ENCODE data around the gene ADAMTS16.

- TF ChIP-seq TAF1 (IDR thresholded peaks at IDR 0.05; ENCODE audit: low read depth, low read length) (no peak), PAX5 (IDR thresholded peaks at IDR 0.05; ENCODE audit: insufficient read depth, low read length, severe bottlenecking) (no peak), POLR2AphosphoS5 (IDR thresholded peaks at IDR 0.05; ENCODE audit: low read depth, low read length) (no peak)
Observed at GRCh38 chr5:5199495-5199894, 59.4 kb downstream of the ADAMTS16 start.
